Breast epithelium (tissue), 3 donors: Measurements from ENCODE around the gene GPS2.

Experiments used
- POLR2A ChIP-seq: fragments of 450-650 bp; IDR thresholded peaks from one replicate; pipeline ENCODE4 v1.6.1; 2016; ENCODE audit warnings: antibody characterized with exemption, mild to moderate bottlenecking, moderate library complexity
- POLR2AphosphoS5 ChIP-seq, 3 donors: sonication (generic); formaldehyde crosslinking; IDR thresholded peaks; one replicate each; pipeline ENCODE4 v1.6.1; 2017; ENCODE audit warnings: antibody characterized with exemption in 3 of 3
- TF ChIP-seq, protein P1 (sequence below), 3 donors: fragments of 450-650 bp; IDR thresholded peaks; one replicate each; pipeline ENCODE4 v1.5.1; 2016 to 2017; ENCODE audit warnings: antibody characterized with exemption in 3 of 3, mild to moderate bottlenecking in 3 of 3, moderate library complexity in 3 of 3

- TF ChIP-seq, protein P1, sequence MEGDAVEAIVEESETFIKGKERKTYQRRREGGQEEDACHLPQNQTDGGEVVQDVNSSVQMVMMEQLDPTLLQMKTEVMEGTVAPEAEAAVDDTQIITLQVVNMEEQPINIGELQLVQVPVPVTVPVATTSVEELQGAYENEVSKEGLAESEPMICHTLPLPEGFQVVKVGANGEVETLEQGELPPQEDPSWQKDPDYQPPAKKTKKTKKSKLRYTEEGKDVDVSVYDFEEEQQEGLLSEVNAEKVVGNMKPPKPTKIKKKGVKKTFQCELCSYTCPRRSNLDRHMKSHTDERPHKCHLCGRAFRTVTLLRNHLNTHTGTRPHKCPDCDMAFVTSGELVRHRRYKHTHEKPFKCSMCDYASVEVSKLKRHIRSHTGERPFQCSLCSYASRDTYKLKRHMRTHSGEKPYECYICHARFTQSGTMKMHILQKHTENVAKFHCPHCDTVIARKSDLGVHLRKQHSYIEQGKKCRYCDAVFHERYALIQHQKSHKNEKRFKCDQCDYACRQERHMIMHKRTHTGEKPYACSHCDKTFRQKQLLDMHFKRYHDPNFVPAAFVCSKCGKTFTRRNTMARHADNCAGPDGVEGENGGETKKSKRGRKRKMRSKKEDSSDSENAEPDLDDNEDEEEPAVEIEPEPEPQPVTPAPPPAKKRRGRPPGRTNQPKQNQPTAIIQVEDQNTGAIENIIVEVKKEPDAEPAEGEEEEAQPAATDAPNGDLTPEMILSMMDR (IDR thresholded peaks at IDR 0.05) = no peak
- TF ChIP-seq POLR2A (no peak), POLR2AphosphoS5 (IDR thresholded peaks at IDR 0.05) (no peak)
Observed at GRCh38 chr17:7290685-7291084, 24.5 kb downstream of the GPS2 start.
